GM10266 (cell line): ENCODE measurements around the gene CORO1C.

ENCODE experiments used
- DNase-seq: peaks from one replicate; pipeline ENCODE4 v3.0.0; 2012; ENCODE audit errors: extremely low spot score
- TF ChIP-seq, protein P1 (sequence below): IDR thresholded peaks from 2 replicates; pipeline ENCODE4 v1.5.1; 2012; ENCODE audit warnings: mild to moderate bottlenecking, low read depth; ENCODE audit not compliant: control insufficient read depth, insufficient read depth; ENCODE audit errors: missing control alignments

CORO1C gene

DNA sequence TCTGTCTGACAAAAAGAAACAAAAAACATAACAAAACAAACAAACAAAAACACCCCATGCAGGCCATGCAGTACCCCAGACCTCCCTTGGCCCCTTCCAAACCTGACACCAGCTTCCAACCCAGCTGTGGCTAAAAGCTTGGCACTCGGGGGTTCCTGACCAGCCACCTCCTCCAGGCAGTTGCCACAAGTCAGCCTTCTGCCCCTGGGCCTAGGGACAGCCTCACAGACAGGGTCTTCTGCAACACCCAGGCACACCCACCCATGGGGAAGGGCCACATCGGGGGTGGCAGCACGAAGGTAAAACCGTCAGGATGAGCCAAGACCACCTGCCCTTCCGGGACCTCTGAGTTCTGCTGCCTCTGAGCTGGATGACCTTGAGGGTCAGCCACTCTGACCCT, 122.7 kb downstream of the CORO1C start:
- TF ChIP-seq, protein P1, sequence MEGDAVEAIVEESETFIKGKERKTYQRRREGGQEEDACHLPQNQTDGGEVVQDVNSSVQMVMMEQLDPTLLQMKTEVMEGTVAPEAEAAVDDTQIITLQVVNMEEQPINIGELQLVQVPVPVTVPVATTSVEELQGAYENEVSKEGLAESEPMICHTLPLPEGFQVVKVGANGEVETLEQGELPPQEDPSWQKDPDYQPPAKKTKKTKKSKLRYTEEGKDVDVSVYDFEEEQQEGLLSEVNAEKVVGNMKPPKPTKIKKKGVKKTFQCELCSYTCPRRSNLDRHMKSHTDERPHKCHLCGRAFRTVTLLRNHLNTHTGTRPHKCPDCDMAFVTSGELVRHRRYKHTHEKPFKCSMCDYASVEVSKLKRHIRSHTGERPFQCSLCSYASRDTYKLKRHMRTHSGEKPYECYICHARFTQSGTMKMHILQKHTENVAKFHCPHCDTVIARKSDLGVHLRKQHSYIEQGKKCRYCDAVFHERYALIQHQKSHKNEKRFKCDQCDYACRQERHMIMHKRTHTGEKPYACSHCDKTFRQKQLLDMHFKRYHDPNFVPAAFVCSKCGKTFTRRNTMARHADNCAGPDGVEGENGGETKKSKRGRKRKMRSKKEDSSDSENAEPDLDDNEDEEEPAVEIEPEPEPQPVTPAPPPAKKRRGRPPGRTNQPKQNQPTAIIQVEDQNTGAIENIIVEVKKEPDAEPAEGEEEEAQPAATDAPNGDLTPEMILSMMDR = no peak
- no peak for DNase-seq

GRCh38 chr12:108607981-108608600, 123.2 kb downstream of the CORO1C start:
- DNase-seq = no peak
- TF ChIP-seq, protein P1 = no peak

DNA sequence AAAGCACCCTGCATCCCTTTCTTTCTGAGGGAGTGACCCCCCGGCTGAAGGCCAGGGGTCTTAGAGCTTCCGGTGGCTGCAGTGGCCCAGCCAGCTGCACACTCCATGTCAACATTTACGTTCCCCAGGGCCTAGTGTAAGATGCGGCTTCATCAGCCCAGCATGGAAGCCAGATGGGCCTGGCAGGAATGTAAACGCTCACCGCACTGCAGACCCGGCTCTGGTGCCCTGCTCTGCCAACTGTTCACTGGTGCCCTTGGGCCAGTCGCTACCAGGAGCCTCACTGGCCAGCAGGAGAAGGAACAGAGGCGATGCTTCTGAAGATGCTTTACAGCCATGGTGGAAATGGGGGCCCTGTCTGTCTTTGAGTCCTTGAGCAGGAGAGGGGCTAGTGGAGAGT, 124.8 kb downstream of the CORO1C start:
- no peak for DNase-seq
- TF ChIP-seq, protein P1 = no peak

- no peak for DNase-seq
- TF ChIP-seq, protein P1 = no peak
Observed at GRCh38 chr12:108605690-108606406, 125.5 kb downstream of the CORO1C start.

DNA sequence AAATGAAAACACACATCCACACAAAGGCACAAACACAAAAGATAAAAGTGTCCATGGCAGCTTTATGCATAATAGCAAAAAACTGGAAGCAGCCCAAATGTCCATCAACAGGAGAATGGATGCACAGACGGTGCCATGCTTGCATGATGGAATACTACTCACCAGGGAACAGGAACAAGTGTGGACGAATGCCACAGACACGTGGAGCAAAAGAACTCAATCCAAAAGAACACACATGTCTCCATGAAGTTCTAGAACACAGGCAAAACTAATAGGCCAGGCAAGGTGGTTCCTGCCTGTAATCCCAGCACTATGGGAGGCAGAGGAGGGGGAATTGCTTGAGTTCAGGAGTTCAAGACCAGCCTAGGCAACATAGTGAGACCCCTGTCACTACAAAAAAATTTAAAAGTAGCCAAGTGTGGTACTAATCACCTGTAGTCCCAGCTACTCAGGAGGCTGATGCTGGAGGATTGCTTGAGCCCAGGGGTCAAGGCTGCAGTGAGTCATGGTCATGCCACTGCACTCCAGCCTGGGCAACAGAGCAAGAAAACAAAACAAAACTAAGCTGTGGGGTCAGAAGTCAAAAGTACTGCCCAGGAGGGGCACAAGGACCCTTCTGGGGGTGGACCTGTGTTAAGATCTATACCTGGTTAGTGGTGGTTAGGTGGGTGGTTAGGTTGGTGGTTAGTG, 126.2 kb downstream of the CORO1C start:
- TF ChIP-seq, protein P1 = no peak

DNA sequence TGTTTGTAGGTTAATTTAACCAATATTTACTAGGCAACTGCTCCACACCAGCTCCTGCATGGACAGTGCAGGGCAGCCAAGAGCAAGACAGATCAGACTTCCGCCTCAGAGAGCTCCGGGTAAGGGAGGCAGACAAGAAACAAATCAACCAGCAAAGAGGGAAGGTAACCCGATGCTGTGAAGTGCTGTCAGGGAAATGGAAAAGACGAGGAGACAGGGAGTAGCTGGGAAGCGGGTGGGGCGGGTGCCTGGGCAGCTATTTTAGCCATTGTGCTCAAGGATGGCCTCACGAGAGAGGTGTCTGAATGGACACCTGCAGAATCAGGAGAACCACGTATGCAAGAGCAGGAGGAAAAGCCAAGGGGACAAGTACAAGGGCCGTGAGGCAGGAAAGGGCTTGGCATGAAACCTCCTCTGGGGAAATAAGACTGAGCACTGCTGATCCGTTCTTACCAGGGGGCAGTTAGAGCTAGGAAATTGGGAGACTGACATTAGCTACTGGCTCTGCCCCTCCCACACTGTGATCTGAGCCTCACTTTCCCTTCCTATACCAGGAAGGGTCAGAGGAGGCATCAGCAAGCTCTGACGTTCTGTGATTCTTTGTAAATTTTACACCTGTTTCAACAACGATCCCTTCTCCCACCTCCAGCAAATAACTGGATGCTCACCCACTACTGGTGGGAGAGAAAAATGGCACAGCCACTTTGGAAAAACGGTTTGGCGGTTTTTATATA, 126.9 kb downstream of the CORO1C start:
- TF ChIP-seq, protein P1 = no peak
- DNase-seq = no peak

More for the DNA sequence above, 126.2 kb downstream of the CORO1C start:
- DNase-seq = no peak

DNA sequence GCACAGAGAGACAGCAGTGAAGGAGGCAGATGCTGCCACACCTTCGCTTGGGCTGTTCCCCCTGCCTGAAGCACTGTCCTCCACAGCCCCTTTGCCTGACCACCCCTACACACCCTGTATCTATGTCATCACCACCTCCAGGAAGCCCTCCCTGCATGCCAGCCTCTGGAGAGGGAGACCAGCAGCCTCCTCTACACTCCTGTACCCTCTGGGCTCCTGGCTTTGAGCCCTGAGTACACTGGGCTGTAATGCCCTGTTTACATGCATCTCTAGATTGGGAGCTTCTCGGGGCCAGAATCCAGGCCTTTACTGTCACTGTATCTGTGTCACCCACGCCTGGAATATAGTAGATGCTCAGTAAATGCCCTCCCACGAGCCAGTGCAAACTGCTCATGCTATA, 127.6 kb downstream of the CORO1C start:
- DNase-seq = no peak

More for the DNA sequence above, 127.6 kb downstream of the CORO1C start:
- TF ChIP-seq, protein P1 = no peak
